SIG-M5 treated with dmso at 0.1 percent for 504 hours (cell line): Measurements from ENCODE around the gene APOL3.
"Not testable (repeated sequence)": the region's sequence is repeated elsewhere in the genome, so short reads cannot be mapped to it uniquely, and the experiment has no call there.

Experiments used
- DNase-seq: peaks from one replicate; lab custom pipeline; 2025; ENCODE audit not compliant: unreplicated experiment; lab: John Stamatoyannopoulos, UW

APOL3 gene

GRCh38 chr22:36193577-36193976 is 33.0 kb upstream of the APOL3 start:
- no peak for DNase-seq

- no peak for DNase-seq
These were observed 32.6 kb upstream of the APOL3 start for GRCh38 chr22:36193171-36193570.

GRCh38 chr22:36192542-36192941 is 32.0 kb upstream of the APOL3 start:
- no peak for DNase-seq

- no peak for DNase-seq
These were observed 30.7 kb upstream of the APOL3 start for GRCh38 chr22:36191106-36191836.

- DNase-seq, result not testable (repeated sequence)
These were observed 27.3 kb upstream of the APOL3 start for GRCh38 chr22:36187862-36188261.

- no peak for DNase-seq
These were observed 25.5 kb upstream of the APOL3 start for GRCh38 chr22:36185828-36186624.

DNA sequence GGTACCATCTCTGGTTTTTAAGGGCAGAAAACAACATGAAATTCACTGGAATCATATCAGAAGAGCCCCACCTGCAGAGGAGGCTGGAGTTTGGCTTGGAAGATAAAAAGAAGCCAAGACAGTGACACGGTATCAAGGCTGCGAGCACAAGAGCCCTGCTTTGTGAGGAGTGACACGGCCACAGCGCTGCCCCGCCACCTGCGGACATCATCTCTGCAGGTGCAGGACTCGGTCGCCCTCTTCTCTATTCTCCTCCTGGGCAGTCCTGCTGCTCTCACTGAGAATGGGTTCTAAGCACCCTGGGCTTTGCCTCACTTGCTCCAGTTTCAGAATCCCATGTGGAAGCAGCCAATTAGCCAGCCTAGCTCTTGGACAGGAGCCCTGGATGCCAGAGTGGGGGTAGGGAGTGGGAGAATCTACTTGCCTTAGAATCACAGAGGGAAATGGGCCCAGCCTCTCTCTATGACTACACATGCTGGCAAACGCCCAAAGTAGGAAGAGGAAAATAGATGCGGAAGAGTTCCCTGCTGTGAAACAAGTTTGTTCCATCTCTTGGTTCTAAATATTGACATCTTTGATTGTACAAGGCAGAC is 24.0 kb upstream of the APOL3 start:
- DNase-seq, result no peak

DNA sequence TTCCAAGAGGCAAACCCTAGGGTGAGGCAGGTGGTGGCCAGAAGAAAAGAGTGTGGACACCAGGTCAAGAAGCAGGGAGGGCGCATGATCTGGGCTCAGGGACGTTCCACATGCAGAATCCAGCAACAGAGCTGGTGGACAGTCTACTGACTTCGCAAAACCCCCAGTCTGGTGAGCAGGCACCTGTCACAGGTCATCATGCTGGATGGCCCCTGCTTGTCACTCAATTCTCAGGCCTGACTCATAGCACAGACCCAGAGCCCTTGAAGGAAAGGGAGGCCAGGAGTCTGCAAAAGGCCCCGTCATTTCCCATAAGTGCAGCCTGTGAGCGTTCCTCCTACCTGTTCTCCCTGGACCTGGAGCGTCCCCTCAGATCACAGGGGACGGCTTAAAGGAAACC is 22.9 kb upstream of the APOL3 start:
- DNase-seq, result no peak

DNA sequence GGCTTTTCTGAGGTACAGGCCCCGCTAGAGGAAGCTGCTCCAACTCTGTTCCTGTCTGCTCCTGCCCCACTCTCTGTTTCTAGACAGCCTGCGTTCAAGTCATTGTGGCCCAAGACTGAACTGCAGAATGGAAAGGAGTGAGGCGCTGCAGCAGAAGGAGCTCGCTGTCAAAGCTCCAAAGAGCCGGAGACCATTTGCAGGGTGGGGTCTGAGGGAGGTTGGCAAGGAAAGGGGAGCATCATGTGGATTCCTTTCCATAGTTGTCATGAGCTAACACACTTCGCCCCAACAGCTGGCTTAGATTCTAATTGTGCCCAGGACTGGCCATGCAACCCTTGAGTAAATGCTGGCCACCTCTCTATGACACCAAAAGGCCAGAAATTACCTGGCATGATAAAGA is 22.3 kb upstream of the APOL3 start:
- no peak for DNase-seq

- no peak for DNase-seq
These were observed 21.5 kb upstream of the APOL3 start for GRCh38 chr22:36182056-36182455.

DNA sequence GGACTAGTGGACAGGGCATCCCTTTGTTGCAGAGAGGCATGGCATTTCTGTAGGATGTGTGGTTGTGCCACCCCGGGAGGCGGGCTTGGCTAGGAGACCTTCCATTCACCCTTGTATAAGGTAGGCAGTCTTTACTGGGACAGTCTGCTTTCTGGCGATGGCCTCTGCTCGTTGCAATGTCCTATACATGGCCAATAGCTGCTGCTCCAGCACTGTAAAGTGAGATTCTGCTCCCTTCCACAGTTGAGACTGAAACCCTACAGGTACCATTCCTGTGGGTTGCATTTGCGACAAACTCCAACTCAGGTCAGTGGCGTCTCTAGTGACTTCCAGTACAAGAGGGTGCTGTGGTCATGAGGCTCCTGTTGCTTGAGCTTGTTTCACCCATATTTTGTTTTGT is 20.4 kb upstream of the APOL3 start:
- no peak for DNase-seq

DNA sequence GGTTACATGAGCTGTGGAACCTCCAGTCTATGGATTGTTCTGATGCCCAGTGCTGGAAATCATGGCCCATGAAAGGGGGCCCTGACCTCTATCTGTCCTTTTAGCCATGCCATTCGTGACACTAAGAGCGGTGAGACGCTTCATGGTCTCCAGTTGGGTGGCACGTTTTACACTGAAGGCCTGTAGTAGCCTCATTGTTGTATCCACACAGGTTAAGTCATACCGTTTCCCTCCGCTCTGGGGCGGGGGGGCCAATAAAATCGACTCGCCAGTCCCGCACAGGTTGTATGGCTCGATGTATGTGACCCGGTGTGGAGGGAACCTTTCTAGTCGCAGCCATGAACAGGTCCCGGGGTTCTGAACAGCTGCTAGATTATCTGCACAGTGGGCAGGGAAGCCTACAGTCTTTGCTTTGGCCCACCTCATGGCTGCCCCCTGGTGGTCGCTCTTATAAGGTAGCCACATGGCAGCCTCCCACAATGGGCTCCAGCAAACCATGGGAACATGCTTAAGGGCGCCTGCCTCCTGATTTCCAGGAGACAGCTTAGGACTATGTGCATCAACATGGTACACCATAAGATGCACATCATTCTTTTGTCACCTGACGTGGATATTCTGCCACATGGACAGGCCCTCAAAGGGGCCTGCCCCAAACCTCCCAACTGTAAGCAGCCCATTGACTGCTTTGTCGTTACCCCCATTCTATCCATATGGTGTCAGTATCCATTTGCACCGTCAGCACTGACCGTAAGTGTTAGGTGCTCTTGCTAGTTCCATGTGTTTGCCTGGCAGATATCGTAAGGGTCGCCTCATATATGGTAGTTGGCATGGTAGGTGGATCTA is 19.7 kb upstream of the APOL3 start:
- peak; percentile 42 for DNase-seq

DNA sequence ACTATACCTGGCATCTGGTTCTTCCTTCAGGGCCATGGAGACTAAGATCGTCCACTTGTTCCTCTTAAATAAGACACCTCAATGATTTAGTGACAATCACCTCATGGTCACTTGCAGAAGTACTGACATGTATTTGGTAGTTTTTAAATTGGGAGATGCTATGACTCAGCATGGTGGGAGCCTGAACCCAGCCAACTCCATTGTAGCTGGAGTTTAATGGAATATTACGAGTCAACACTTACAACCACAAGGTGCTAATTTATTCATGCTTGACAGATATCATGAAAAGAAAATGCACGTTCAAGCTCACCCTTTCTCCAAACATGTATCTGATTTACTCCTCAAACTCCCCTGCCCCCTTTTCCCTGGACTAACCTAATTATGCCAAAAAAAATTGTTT is 16.6 kb upstream of the APOL3 start:
- no peak for DNase-seq

DNA sequence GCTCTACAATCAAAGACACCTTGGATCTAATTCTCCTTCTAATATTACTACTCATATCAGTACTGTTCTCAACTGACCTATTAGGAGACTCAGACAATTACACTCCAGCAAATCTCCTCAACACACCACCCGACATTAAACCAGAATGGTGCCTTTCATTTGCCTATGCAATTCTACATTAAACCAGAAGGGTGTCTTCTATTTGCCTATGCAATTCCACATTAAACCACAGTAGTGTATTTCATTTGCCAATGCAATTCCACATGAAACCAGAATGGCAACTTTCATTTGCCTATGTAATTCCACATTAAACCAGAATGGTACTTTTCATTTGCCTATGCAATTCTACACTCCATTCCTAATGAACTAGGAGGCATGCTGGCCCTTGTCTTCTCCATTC is 15.3 kb upstream of the APOL3 start:
- no peak for DNase-seq

DNA sequence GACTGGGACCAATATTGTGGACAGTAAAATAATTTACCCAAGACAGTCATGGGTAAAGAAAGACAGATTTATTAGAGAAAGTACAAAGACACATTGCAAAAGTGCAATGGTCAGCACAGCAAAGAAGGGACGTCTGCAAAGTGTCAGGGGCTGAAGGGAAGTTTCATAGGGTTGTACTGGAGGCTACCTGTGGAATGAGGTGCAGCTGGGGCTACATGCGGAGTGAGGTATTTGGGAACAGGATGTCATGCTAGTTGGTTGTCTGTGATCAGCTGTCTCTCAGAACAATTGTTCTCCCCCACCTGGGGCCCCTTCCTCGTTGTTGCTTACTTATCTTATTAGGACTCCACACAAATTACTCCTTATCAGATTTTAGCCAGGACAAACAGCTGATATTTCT is 11.4 kb upstream of the APOL3 start:
- DNase-seq, result no peak

- no peak for DNase-seq
These were observed 6.1 kb upstream of the APOL3 start for GRCh38 chr22:36166518-36167220.

DNA sequence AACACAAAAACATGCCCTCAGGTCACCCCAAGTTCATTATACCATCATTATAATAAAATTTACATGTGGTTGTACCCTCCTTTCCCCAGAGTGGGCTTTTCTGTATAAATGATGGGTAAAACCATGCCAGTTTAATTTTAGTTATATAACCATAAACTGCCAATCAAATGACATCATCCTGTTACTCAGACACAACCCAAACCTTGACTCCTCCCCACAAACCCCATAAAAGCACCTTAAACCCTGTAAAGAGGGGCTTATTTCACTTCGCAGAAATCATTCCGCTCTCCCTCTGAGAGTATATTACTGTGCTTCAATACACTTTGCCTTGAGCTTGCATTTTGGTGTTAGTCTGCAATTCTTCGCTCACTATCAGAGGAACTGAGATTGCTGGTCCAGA is 5.5 kb upstream of the APOL3 start:
- no peak for DNase-seq

DNA sequence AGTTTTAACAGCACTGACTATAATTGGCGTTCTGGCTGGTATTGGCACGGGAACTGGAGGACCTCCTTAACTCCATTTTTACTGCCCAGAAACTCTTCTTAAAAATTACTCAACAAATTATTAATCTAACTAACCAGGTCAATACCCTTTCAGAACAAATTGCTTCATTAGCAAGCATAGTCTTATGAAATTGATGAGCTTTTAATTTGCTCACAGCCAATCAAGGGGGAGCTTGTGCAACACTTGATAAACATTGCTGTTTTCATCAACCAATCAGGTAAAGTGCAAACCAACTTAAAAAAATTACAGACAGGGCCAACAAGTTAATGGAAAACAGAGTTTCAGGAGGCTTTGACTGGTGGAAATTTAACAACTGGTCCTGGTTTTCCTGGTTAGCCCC is 4.6 kb upstream of the APOL3 start:
- DNase-seq, result no peak

DNA sequence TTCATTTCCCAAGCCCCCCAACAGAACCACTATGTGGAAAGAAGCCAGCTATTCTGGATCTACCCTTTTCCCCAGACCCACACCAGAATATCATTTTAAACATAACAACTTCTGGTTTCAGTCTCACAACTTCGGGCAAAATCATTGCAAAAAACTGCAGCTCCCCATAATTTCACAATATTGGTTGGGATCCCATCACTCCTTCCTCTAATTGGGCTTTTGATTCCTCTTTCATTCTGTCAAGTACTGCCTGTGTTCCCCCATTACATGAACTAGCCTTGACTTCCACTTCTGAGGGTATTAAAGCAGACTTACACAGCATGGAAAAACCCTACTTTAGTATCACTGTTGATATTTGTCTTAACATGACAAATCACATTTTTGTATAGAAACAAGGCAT is 4.1 kb upstream of the APOL3 start:
- DNase-seq, result peak; percentile 89

DNA sequence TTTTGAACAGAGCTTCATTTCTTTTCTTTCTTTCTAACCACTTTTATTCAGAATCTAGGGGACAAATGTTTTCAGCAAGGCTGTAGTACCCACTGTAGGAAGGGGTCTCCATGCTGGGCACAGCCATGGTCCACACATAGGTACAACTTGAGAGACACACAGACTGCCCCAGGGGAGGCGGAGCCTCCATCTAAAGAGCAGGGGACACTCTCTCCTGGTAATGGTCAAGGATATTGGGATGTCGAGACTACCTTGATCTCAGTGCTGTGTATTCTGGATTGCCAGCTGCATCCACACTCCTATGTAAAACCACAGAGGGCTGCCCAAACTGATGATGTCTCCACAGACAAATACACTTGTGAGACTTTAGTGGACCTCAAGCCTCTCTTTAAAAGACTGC is 2.9 kb upstream of the APOL3 start:
- no peak for DNase-seq
